Measurements from ENCODE around the gene LGALS8. TPM values are rescaled to one million over a fixed set of nuclear protein-coding genes. Genes with fewer than 3 reads are reported as not detected.

The LGALS8 gene
- total and polyA plus RNA-seq, 8 donors: 18.5 to 55.1 (median 27.2) TPM

DNA sequence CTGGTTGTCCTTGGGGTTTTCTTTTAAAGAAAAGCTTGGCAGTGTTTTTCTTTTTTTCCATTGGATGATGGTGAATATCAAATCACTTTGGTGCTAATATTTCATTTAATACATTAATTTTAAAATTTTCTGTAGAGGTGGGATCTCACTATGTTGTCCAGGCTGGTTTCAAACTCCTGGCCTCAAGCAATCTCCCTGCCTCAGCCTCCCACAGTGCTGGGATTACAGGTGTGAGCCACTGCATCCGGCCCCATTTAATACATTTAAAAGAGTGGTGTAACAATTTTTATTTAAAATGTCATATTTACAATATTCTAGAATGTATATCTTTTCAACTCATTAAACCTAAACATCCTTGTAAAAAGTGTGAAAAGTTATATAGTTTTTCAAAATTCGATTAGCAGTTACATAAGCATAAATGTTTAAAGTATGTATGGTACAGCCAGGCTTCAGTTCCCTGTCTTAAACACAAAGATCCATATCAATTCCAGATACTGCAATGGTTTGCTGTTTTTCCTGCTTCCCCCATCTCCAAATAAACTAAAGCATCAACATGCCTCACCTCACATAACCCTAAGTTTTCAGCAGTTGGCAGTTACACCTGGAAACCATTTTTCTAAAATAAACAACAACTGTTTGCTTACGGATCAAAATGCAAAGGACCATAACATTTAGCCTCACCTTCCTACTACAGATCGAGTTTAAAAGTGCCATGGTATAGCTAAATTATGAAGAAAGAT is 8.9 kb upstream of the LGALS8 start:
- Histone ChIP-seq H3K4me1 (peaks cover 16 to 51% (median 36%) of the 10 kb centered on the region in 3 donors), H3K27ac (peak overlapping the region; percentile 6 to 75 (median 38)), H3K4me3 (no peak overlapping the region), H3K27me3 (no peaks in the 10 kb centered on the region), H3K9me3 (no peaks in the 10 kb centered on the region), H3K36me3 (no peaks in the 10 kb centered on the region)
- intact Hi-C loops (cut with DNase I): no loop called here
- no peak for DNase-seq
- 35 to 49% methylated on average over 4 of the region's 4 CpGs for WGBS, 2 donors
- no peak for FAIRE-seq
- TF ChIP-seq, protein P1, sequence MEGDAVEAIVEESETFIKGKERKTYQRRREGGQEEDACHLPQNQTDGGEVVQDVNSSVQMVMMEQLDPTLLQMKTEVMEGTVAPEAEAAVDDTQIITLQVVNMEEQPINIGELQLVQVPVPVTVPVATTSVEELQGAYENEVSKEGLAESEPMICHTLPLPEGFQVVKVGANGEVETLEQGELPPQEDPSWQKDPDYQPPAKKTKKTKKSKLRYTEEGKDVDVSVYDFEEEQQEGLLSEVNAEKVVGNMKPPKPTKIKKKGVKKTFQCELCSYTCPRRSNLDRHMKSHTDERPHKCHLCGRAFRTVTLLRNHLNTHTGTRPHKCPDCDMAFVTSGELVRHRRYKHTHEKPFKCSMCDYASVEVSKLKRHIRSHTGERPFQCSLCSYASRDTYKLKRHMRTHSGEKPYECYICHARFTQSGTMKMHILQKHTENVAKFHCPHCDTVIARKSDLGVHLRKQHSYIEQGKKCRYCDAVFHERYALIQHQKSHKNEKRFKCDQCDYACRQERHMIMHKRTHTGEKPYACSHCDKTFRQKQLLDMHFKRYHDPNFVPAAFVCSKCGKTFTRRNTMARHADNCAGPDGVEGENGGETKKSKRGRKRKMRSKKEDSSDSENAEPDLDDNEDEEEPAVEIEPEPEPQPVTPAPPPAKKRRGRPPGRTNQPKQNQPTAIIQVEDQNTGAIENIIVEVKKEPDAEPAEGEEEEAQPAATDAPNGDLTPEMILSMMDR (IDR thresholded peaks at IDR 0.05): no peak
- peak; percentile 31 to 44 (median 39) for ATAC-seq

GRCh38 chr1:236515443-236515958 is 8.3 kb upstream of the LGALS8 start:
- FAIRE-seq: no peak
- Histone ChIP-seq H3K36me3 (no peaks in the 10 kb centered on the region), H3K4me1 (peaks cover 16 to 49% (median 36%) of the 10 kb centered on the region in 3 donors), H3K4me3 (no peak overlapping the region), H3K27me3 (no peaks in the 10 kb centered on the region), H3K9me3 (no peaks in the 10 kb centered on the region), H3K27ac (peak overlapping the region; percentile 6 to 75 (median 38))
- WGBS, 2 donors: 19 to 25% methylated on average over 4 of the region's 4 CpGs
- DNase-seq: peak in 4 of 6 donors; percentile 42 to 69 (median 50)
- TF ChIP-seq, protein P1 (IDR thresholded peaks at IDR 0.05): no peak
- peak; percentile 79 to 88 (median 80) for ATAC-seq
- intact Hi-C loops (cut with DNase I): no loop called here

- TF ChIP-seq, protein P1 (IDR thresholded peaks at IDR 0.05): no peak
- Histone ChIP-seq H3K4me1 (peaks cover 16 to 41% (median 36%) of the 10 kb centered on the region in 3 donors), H3K4me3 (no peak overlapping the region), H3K9me3 (no peaks in the 10 kb centered on the region), H3K27ac (peak overlapping the region in 3 of 4 donors; percentile 3 to 75 (median 68)), H3K27me3 (no peaks in the 10 kb centered on the region), H3K36me3 (no peaks in the 10 kb centered on the region)
- FAIRE-seq (no peak), ATAC-seq (peak in 2 of 4 donors; percentile 50 to 67), DNase-seq (no peak)
- intact Hi-C loops (cut with DNase I): no loop called here
- 49 to 57% methylated on average over 8 of the region's 8 CpGs for WGBS, 2 donors
Observed at GRCh38 chr1:236516929-236517704, 6.7 kb upstream of the LGALS8 start.

GRCh38 chr1:236518322-236518721 is 5.5 kb upstream of the LGALS8 start:
- H3K36me3 ChIP-seq: no peaks in the 10 kb centered on the region
- no peaks in the 10 kb centered on the region for H3K9me3 ChIP-seq
- no peak overlapping the region for H3K27ac ChIP-seq
- intact Hi-C loops (cut with DNase I): no loop called here
- FAIRE-seq: no peak
- TF ChIP-seq, protein P1 (IDR thresholded peaks at IDR 0.05): no peak
- H3K4me1 ChIP-seq: peaks cover 16 to 36% (median 30%) of the 10 kb centered on the region in 3 donors
- no peak for ATAC-seq
- H3K4me3 ChIP-seq: no peak overlapping the region
- WGBS, 2 donors: 89 to 96% methylated on average over 5 of the region's 5 CpGs
- no peaks in the 10 kb centered on the region for H3K27me3 ChIP-seq
- no peak for DNase-seq

All from pancreas (tissue), 10 donors.